HepG2 (cell line): ENCODE results near the gene CELF4. TPM values are rescaled to one million over a fixed set of nuclear protein-coding genes. Genes with fewer than 3 reads are reported as not detected.

ENCODE experiments used
- ATAC-seq: fragments of 200-7000 bp; cut with Tn5 transposase; 3 replicates; pipeline ENCODE4 v1.9.1; 2020; ENCODE audit warnings: mild to moderate bottlenecking, moderate library complexity
- BruUV-seq: library from RNA; stranded (reverse); fragments of 400-500 nt; replicated peaks from 2 replicates; lab custom pipeline; 2021; lab: Mats Ljungman, UMichigan
- CTCF ChIA-PET: fragments of 300-600 bp; formaldehyde crosslinking; extraction: SDS; loops from one replicate; lab custom pipeline; 2021; ENCODE audit warnings: low total read pairs, inconsistent platforms, low intra/inter-chr PET ratio; lab: Yijun Ruan, JAX
- POLR2A ChIA-PET: fragments of 350-600 bp; sonication (Branson Sonifier 250); formaldehyde crosslinking; loops from one replicate; lab custom pipeline; 2020; ENCODE audit warnings: antibody characterized with exemption, inconsistent platforms; lab: Yijun Ruan, JAX
- DNase-seq: peaks from one replicate; pipeline ENCODE4 v3.0.0-alpha.2; 2015; ENCODE audit warnings: low spot score
- FAIRE-seq: peaks from 3 replicates; lab custom pipeline; 2011; peaks lifted over from hg19 to GRCh38; lab: Jason Lieb, UNC
- H2AFZ ChIP-seq: one replicate; pipeline ENCODE4 v1.6.1; 2011; ENCODE audit warnings: low read length, inconsistent platforms
- H3K27ac ChIP-seq: fragments of 300-600 bp; 3 replicates; pipeline ENCODE4 v1.8.0; 2011; ENCODE audit warnings: mixed run types, mild to moderate bottlenecking, mixed read lengths, low read length, inconsistent platforms; ENCODE audit not compliant: insufficient read depth; ENCODE audit errors: extremely low read length
- H3K27me3 ChIP-seq, 2 experiments: fragments of 200-600 bp in 1 of 2; 2 replicates in 1 of 2; 3 replicates in 1 of 2; pipeline versions ENCODE4 v1.6.0 to v1.8.0; 2011; ENCODE audit warnings: low read length in 2 of 2, mild to moderate bottlenecking in 2 of 2, moderate library complexity in 2 of 2, inconsistent platforms in 1 of 2; ENCODE audit not compliant: insufficient read depth in 2 of 2, control insufficient read depth in 1 of 2
- H3K36me3 ChIP-seq, 2 experiments: fragments of 200-600 bp in 1 of 2; replicated peaks in 1 of 2; 2 replicates in 1 of 2; 3 replicates in 1 of 2; pipeline versions ENCODE4 v1.5.1 to v1.8.0; 2011; ENCODE audit warnings: low read length in 2 of 2, inconsistent platforms in 1 of 2; ENCODE audit not compliant: insufficient read depth in 2 of 2, control insufficient read depth in 1 of 2
- H3K4me1 ChIP-seq: 2 replicates; pipeline ENCODE4 v1.5.1; 2012; ENCODE audit warnings: low read length, inconsistent platforms; ENCODE audit not compliant: insufficient read depth
- H3K4me2 ChIP-seq: 2 replicates; pipeline ENCODE4 v1.6.0; 2011; ENCODE audit warnings: low read depth, low read length, inconsistent platforms
- H3K4me3 ChIP-seq, 3 experiments: fragments of 200-600 bp in 1 of 3; sonication (generic), shearing (Covaris generic) in 1 of 3; replicated peaks in 1 of 3; 2 replicates each; pipeline ENCODE4 v1.5.1; 2011 to 2016; ENCODE audit warnings: low read length in 3 of 3, inconsistent platforms in 2 of 3, low read depth in 2 of 3, mild to moderate bottlenecking in 2 of 3, control low read depth in 1 of 3, mixed read lengths in 1 of 3; ENCODE audit not compliant: insufficient read depth in 1 of 3
- H3K79me2 ChIP-seq: one replicate; pipeline ENCODE4 v1.6.1; 2011; ENCODE audit warnings: low read length, inconsistent platforms; ENCODE audit not compliant: insufficient read depth
- H3K9ac ChIP-seq: 2 replicates; pipeline ENCODE4 v1.6.0; 2011; ENCODE audit warnings: mild to moderate bottlenecking, low read depth, low read length, inconsistent platforms; ENCODE audit not compliant: insufficient read depth
- H3K9me3 ChIP-seq: 2 replicates; pipeline ENCODE4 v1.5.1; 2012; ENCODE audit warnings: mild to moderate bottlenecking, low read length
- H4K20me1 ChIP-seq: 2 replicates; pipeline ENCODE4 v1.6.0; 2011; ENCODE audit warnings: inconsistent platforms, mild to moderate bottlenecking, low read length, moderate library complexity; ENCODE audit not compliant: insufficient read depth
- ATM ChIP-seq: fragments of 450-650 bp; IDR thresholded peaks from 2 replicates; pipeline ENCODE4 v1.7.1; 2017; ENCODE audit warnings: mild to moderate bottlenecking, borderline replicate concordance
- CAMTA2 ChIP-seq: sonication (generic); formaldehyde crosslinking; IDR thresholded peaks from 2 replicates; pipeline ENCODE4 v1.4.0; 2020; ENCODE audit warnings: mild to moderate bottlenecking, missing genetic modification reagents, borderline replicate concordance
- GPN1 ChIP-seq: sonication (generic); formaldehyde crosslinking; IDR thresholded peaks from 2 replicates; pipeline ENCODE4 v1.5.1; 2020; ENCODE audit warnings: missing genetic modification reagents, borderline replicate concordance
- KDM5B ChIP-seq: sonication (generic); formaldehyde crosslinking; IDR thresholded peaks from 2 replicates; pipeline ENCODE4 v1.4.0; 2020; ENCODE audit warnings: missing genetic modification reagents, mild to moderate bottlenecking, borderline replicate concordance
- MTA1 ChIP-seq: sonication (generic); formaldehyde crosslinking; IDR thresholded peaks from 2 replicates; pipeline ENCODE4 v1.4.0; 2020; ENCODE audit warnings: missing genetic modification reagents, mild to moderate bottlenecking, borderline replicate concordance
- MXI1 ChIP-seq: IDR thresholded peaks from 3 replicates; pipeline ENCODE4 v1.6.1; 2012; ENCODE audit warnings: low read depth, low read length, inconsistent platforms, borderline replicate concordance
- PHF8 ChIP-seq: sonication (generic); formaldehyde crosslinking; IDR thresholded peaks from 2 replicates; pipeline ENCODE4 v1.5.0; 2020; ENCODE audit warnings: missing genetic modification reagents
- RFX3 ChIP-seq: IDR thresholded peaks from 2 replicates; pipeline ENCODE4 v1.6.1; 2016; ENCODE audit warnings: missing biosample characterization, missing genetic modification reagents
- TAF1 ChIP-seq: sonication (generic); formaldehyde crosslinking; IDR thresholded peaks from 2 replicates; pipeline ENCODE4 v1.4.0; 2020; ENCODE audit warnings: missing genetic modification reagents
- TBP ChIP-seq: sonication (generic); formaldehyde crosslinking; IDR thresholded peaks from 2 replicates; pipeline ENCODE4 v1.5.0; 2020; ENCODE audit warnings: missing genetic modification reagents
- TBX2 ChIP-seq: sonication (generic); formaldehyde crosslinking; IDR thresholded peaks from 2 replicates; pipeline ENCODE4 v1.5.0; 2020; ENCODE audit warnings: missing genetic modification reagents, mild to moderate bottlenecking, borderline replicate concordance
- ZBTB21 ChIP-seq: sonication (generic); formaldehyde crosslinking; IDR thresholded peaks from 2 replicates; pipeline ENCODE4 v1.4.0; 2020; ENCODE audit warnings: missing genetic modification reagents
- ZNF280B ChIP-seq: sonication (generic); formaldehyde crosslinking; IDR thresholded peaks from 2 replicates; pipeline ENCODE4 v1.5.0; 2020; ENCODE audit warnings: missing genetic modification reagents, mild to moderate bottlenecking, borderline replicate concordance
- ZNF33B ChIP-seq: sonication (generic); formaldehyde crosslinking; IDR thresholded peaks from 2 replicates; pipeline ENCODE4 v1.5.1; 2020; ENCODE audit warnings: mild to moderate bottlenecking, missing genetic modification reagents
- ZNF468 ChIP-seq: sonication (generic); formaldehyde crosslinking; IDR thresholded peaks from 2 replicates; pipeline ENCODE4 v1.8.0; 2022; ENCODE audit warnings: mild to moderate bottlenecking, moderate library complexity, missing genetic modification reagents
- ZNF737 ChIP-seq: sonication (generic); formaldehyde crosslinking; IDR thresholded peaks from 2 replicates; pipeline ENCODE4 v1.5.0; 2020; ENCODE audit warnings: missing genetic modification reagents, mild to moderate bottlenecking, borderline replicate concordance
- WGBS: methylation state at CpG from one replicate; pipeline ENCODE4 v1.1.6; 2017; ENCODE audit warnings: low lambda C conversion rate; 5-methylcytosine and 5-hydroxymethylcytosine counted together
- in situ Hi-C: cut with HindIII; loops from 2 replicates; pipeline ENCODE4 v1.10.0; 2017; ENCODE audit warnings: low pct_unique_long_range_greater_than_20kb; ENCODE audit not compliant: extremely low pct_ligation_motif_present
- intact Hi-C: fragments of 100-400 bp; cut with micrococcal nuclease; formaldehyde crosslinking; loops from one replicate; pipeline ENCODE4 v1.10.0; 2022; ENCODE audit not compliant: unreplicated experiment
- polyA plus RNA-seq, 8 experiments: library from polyadenylated mRNA; depleted of rRNA in 3 of 8; stranded (reverse) in 7 of 8; unstranded in 1 of 8; fragments of >200 nt; fragmentation: Illumina TruSeq in 4 of 8; extraction: Trizol in 4 of 8; gene quantifications; 2 replicates each; pipeline versions ENCODE4 v1.2.1 to v1.2.3, GENCODE V29; 2011 to 2016; ENCODE audit warnings: low read depth in 4 of 8, missing spikeins in 1 of 8, mixed read lengths in 1 of 8; ENCODE audit not compliant: insufficient read depth in 1 of 8
- total RNA-seq, 5 experiments: library from RNA; depleted of rRNA; stranded (reverse); fragments of >200 nt; fragmentation: Illumina TruSeq; extraction: Trizol; gene quantifications; 2 replicates each; pipeline ENCODE4 v1.2.3, GENCODE V29; 2016; ENCODE audit warnings: low read depth in 1 of 5
- TF ChIP-seq, protein P1 (sequence below): sonication (generic); formaldehyde crosslinking; IDR thresholded peaks from 2 replicates; pipeline ENCODE4 v1.5.1; 2020; ENCODE audit warnings: missing genetic modification reagents, mild to moderate bottlenecking, borderline replicate concordance

The CELF4 gene
- total and polyA plus RNA-seq, 2 of the 13 experiments (the other 11 are each of a cell fraction or from before 2014, with no cell fraction given) = not detected

GRCh38 chr18:37458697-37459096, 106.9 kb downstream of the CELF4 start:
- 1% methylated on average over 6 of the region's 6 CpGs for WGBS
- TF ChIP-seq ZNF280B (CRISPR knock-in tag) (no peak), TAF1 (CRISPR knock-in tag) (no peak), ZBTB21 (CRISPR knock-in tag) (no peak), ZNF33B (CRISPR knock-in tag) (no peak), ATM (no peak), TBP (CRISPR knock-in tag) (no peak), MTA1 (CRISPR knock-in tag) (no peak), MXI1 (no peak), KDM5B (CRISPR knock-in tag) (no peak), TBX2 (CRISPR knock-in tag) (no peak), GPN1 (CRISPR knock-in tag) (no peak), ZNF468 (CRISPR knock-in tag) (no peak), PHF8 (no peak), ZNF737 (CRISPR knock-in tag) (no peak), RFX3 (CRISPR knock-in tag) (no peak), CAMTA2 (CRISPR knock-in tag) (no peak)
- TF ChIP-seq, protein P1, sequence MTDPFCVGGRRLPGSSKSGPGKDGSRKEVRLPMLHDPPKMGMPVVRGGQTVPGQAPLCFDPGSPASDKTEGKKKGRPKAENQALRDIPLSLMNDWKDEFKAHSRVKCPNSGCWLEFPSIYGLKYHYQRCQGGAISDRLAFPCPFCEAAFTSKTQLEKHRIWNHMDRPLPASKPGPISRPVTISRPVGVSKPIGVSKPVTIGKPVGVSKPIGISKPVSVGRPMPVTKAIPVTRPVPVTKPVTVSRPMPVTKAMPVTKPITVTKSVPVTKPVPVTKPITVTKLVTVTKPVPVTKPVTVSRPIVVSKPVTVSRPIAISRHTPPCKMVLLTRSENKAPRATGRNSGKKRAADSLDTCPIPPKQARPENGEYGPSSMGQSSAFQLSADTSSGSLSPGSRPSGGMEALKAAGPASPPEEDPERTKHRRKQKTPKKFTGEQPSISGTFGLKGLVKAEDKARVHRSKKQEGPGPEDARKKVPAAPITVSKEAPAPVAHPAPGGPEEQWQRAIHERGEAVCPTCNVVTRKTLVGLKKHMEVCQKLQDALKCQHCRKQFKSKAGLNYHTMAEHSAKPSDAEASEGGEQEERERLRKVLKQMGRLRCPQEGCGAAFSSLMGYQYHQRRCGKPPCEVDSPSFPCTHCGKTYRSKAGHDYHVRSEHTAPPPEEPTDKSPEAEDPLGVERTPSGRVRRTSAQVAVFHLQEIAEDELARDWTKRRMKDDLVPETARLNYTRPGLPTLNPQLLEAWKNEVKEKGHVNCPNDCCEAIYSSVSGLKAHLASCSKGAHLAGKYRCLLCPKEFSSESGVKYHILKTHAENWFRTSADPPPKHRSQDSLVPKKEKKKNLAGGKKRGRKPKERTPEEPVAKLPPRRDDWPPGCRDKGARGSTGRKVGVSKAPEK (CRISPR knock-in tag) = no peak
- Histone ChIP-seq H3K4me1 (no peaks in the 10 kb centered on the region), H3K27ac (no peak overlapping the region), H4K20me1 (no peaks in the 10 kb centered on the region), H3K79me2 (no peaks in the 10 kb centered on the region), H3K4me2 (no peak overlapping the region), H2AFZ (no peak overlapping the region), H3K9ac (no peak overlapping the region), H3K36me3 (no peaks in the 10 kb centered on the region), H3K4me3 (no peak overlapping the region), H3K9me3 (no peaks in the 10 kb centered on the region), H3K27me3 (peaks cover 3 to 24% of the 10 kb centered on the region in 2 experiments; a peak in 4 of 5 replicates)
- no peak for ATAC-seq
- no peak for DNase-seq
- CTCF ChIA-PET = no interaction called here
- FAIRE-seq = no peak
- in situ Hi-C loops = no loop called here
- BruUV-seq = no TSS peak
- intact Hi-C loops = no loop called here
- POLR2A ChIA-PET = no interaction called here
